H1 (cell line): Measurements from ENCODE around the gene ALDH5A1. TPM values are rescaled to one million over a fixed set of nuclear protein-coding genes. Genes with fewer than 3 reads are reported as not detected.

ENCODE experiments used
- CTCF ChIA-PET: fragments of 300-600 bp; sonication (Branson Sonifier 250); formaldehyde crosslinking; loops from one replicate; lab custom pipeline; 2021; ENCODE audit not compliant: partially characterized antibody; lab: Charles Lee
- POLR2A ChIA-PET: fragments of 300-600 bp; sonication (Branson Sonifier 250); formaldehyde crosslinking; loops from one replicate; lab custom pipeline; 2021; ENCODE audit warnings: inconsistent platforms; ENCODE audit not compliant: partially characterized antibody; lab: Charles Lee
- DNase-seq, 2 experiments: peaks; one replicate each; pipeline versions ENCODE4 v3.0.0 to v3.0.0-alpha.2; 2010 to 2022; ENCODE audit warnings: low spot score in 2 of 2, low read depth in 1 of 2, mixed read lengths in 1 of 2
- FAIRE-seq: peaks from 2 replicates; lab custom pipeline; 2011; peaks lifted over from hg19 to GRCh38; lab: Jason Lieb, UNC
- H2AFZ ChIP-seq: 2 replicates; pipeline ENCODE4 v1.8.1; 2012; ENCODE audit warnings: low read length, inconsistent platforms
- H2AK5ac ChIP-seq: 2 replicates; pipeline ENCODE4 v1.6.1; 2013; ENCODE audit warnings: low read depth, low read length
- H2BK120ac ChIP-seq: replicated peaks from 2 replicates; pipeline ENCODE3; 2013; ENCODE audit warnings: low read depth, low read length, inconsistent platforms
- H2BK12ac ChIP-seq: 2 replicates; pipeline ENCODE4 v1.6.1; 2013; ENCODE audit warnings: low read depth, low read length
- H2BK15ac ChIP-seq: 2 replicates; pipeline ENCODE4 v1.6.1; 2013; ENCODE audit warnings: low read length
- H2BK20ac ChIP-seq: 2 replicates; pipeline ENCODE4 v1.6.1; 2013; ENCODE audit warnings: low read length
- H2BK5ac ChIP-seq: 2 replicates; pipeline ENCODE4 v1.6.1; 2013; ENCODE audit warnings: low read depth, low read length
- H3K14ac ChIP-seq: 2 replicates; pipeline ENCODE4 v1.6.1; 2013; ENCODE audit warnings: inconsistent platforms; ENCODE audit not compliant: insufficient read length
- H3K18ac ChIP-seq: 2 replicates; pipeline ENCODE4 v1.6.1; 2013; ENCODE audit warnings: low read length; ENCODE audit errors: extremely low read depth
- H3K23ac ChIP-seq: 2 replicates; pipeline ENCODE4 v1.6.1; 2013; ENCODE audit warnings: inconsistent platforms; ENCODE audit not compliant: insufficient read length
- H3K23me2 ChIP-seq: 2 replicates; pipeline ENCODE4 v1.6.1; 2013; ENCODE audit warnings: low read depth, low read length
- H3K27ac ChIP-seq: 2 replicates; pipeline ENCODE4 v1.6.1; 2011; ENCODE audit warnings: low read depth, low read length, inconsistent platforms
- H3K27me3 ChIP-seq, 4 experiments: replicated peaks in 1 of 4; 1 replicate in 1 of 4; 2 replicates in 3 of 4; pipeline versions ENCODE4 v1.6.1 to v1.8.1; 2011 to 2013; ENCODE audit warnings: low read length in 3 of 4, mild to moderate bottlenecking in 3 of 4, inconsistent platforms in 2 of 4, mixed read lengths in 2 of 4, moderate library complexity in 1 of 4; ENCODE audit not compliant: control insufficient read depth in 3 of 4, insufficient read depth in 3 of 4; ENCODE audit errors: extremely low read depth in 1 of 4
- H3K36me3 ChIP-seq, 4 experiments: 2 replicates each; pipeline versions ENCODE4 v1.6.1 to v1.8.1; 2011 to 2013; ENCODE audit warnings: mild to moderate bottlenecking in 4 of 4, low read length in 3 of 4, moderate library complexity in 2 of 4, control low read depth in 1 of 4, inconsistent platforms in 1 of 4; ENCODE audit not compliant: insufficient read depth in 4 of 4, control insufficient read depth in 2 of 4
- H3K4ac ChIP-seq: replicated peaks from 2 replicates; pipeline ENCODE3; 2013; ENCODE audit warnings: low read length, low read depth, mixed read lengths, inconsistent platforms; ENCODE audit not compliant: insufficient read length
- H3K4me1 ChIP-seq, 4 experiments: replicated peaks in 1 of 4; 1 replicate in 1 of 4; 2 replicates in 3 of 4; pipeline versions ENCODE4 v1.6.1 to v1.8.1; 2011 to 2013; ENCODE audit warnings: low read length in 3 of 4, inconsistent platforms in 2 of 4, mixed read lengths in 1 of 4; ENCODE audit not compliant: insufficient read depth in 4 of 4, control insufficient read depth in 3 of 4
- H3K4me2 ChIP-seq, 2 experiments: 2 replicates each; pipeline versions ENCODE4 v1.6.1 to v1.8.1; 2011 to 2013; ENCODE audit warnings: low read depth in 2 of 2, low read length in 2 of 2, control low read depth in 1 of 2, inconsistent platforms in 1 of 2, mild to moderate bottlenecking in 1 of 2; ENCODE audit not compliant: insufficient read depth in 1 of 2
- H3K4me3 ChIP-seq, 4 experiments: fragments of 200-600, 300-600 bp in 1 of 4; sonication (generic), shearing (Covaris generic), sonication (Bioruptor Twin) in 1 of 4; 2 replicates each; pipeline versions ENCODE4 v1.5.1 to v1.8.1; 2011 to 2016; ENCODE audit warnings: low read length in 4 of 4, low read depth in 3 of 4, control low read depth in 2 of 4, inconsistent platforms in 2 of 4, mild to moderate bottlenecking in 2 of 4, mixed read lengths in 1 of 4, moderate library complexity in 1 of 4; ENCODE audit not compliant: insufficient read depth in 2 of 4; ENCODE audit errors: extremely low read depth in 1 of 4
- H3K56ac ChIP-seq: replicated peaks from 2 replicates; pipeline ENCODE3; 2013; ENCODE audit warnings: low read depth, mild to moderate bottlenecking, mixed read lengths, low read length, inconsistent platforms; ENCODE audit not compliant: insufficient read length
- H3K79me1 ChIP-seq: 2 replicates; pipeline ENCODE4 v1.6.1; 2013; ENCODE audit warnings: low read depth, low read length, control low read depth
- H3K79me2 ChIP-seq, 2 experiments: 2 replicates each; pipeline versions ENCODE4 v1.6.1 to v1.8.1; 2012 to 2013; ENCODE audit warnings: low read length in 2 of 2, mild to moderate bottlenecking in 2 of 2, inconsistent platforms in 1 of 2; ENCODE audit not compliant: insufficient read depth in 2 of 2, control insufficient read depth in 1 of 2
- H3K9ac ChIP-seq, 4 experiments: replicated peaks in 1 of 4; 1 replicate in 1 of 4; 2 replicates in 3 of 4; pipeline versions ENCODE4 v1.6.1 to v1.8.1; 2011 to 2013; ENCODE audit warnings: low read depth in 3 of 4, low read length in 3 of 4, control low read depth in 2 of 4, mild to moderate bottlenecking in 2 of 4, moderate library complexity in 2 of 4, inconsistent platforms in 1 of 4; ENCODE audit errors: extremely low read depth in 1 of 4
- H3K9me3 ChIP-seq, 2 experiments: 2 replicates each; pipeline versions ENCODE4 v1.6.1 to v1.8.1; 2012 to 2013; ENCODE audit warnings: mild to moderate bottlenecking in 2 of 2, moderate library complexity in 2 of 2, control low read depth in 1 of 2, inconsistent platforms in 1 of 2, low read depth in 1 of 2, low read length in 1 of 2, mixed read lengths in 1 of 2; ENCODE audit not compliant: insufficient read depth in 2 of 2
- H4K20me1 ChIP-seq, 2 experiments: replicated peaks in 1 of 2; 2 replicates each; pipeline versions ENCODE3 to v1.8.1; 2011 to 2013; ENCODE audit warnings: inconsistent platforms in 2 of 2, low read length in 2 of 2, mild to moderate bottlenecking in 1 of 2; ENCODE audit not compliant: insufficient read depth in 2 of 2, control insufficient read depth in 1 of 2
- H4K5ac ChIP-seq: 2 replicates; pipeline ENCODE4 v1.6.1; 2013; ENCODE audit warnings: low read length, low read depth, mixed read lengths, inconsistent platforms; ENCODE audit not compliant: insufficient read length
- H4K8ac ChIP-seq: 2 replicates; pipeline ENCODE4 v1.8.0; 2013; ENCODE audit warnings: mild to moderate bottlenecking, moderate library complexity, low read length, inconsistent platforms; ENCODE audit not compliant: insufficient read depth; ENCODE audit errors: extremely low read depth
- H4K91ac ChIP-seq: replicated peaks from 2 replicates; pipeline ENCODE3; 2013; ENCODE audit warnings: low read length, mixed read lengths, inconsistent platforms; ENCODE audit not compliant: insufficient read length
- WGBS, 2 experiments: shearing (Covaris generic) in 1 of 2; methylation state at CpG; one replicate each; pipeline versions ENCODE4 v1.1.6 to v1.1.7; 2013 to 2015; ENCODE audit warnings: low lambda C conversion rate in 2 of 2, mixed read lengths in 2 of 2, inconsistent platforms in 1 of 2, low coverage in 1 of 2, missing lambda C conversion rate in 1 of 2; ENCODE audit not compliant: insufficient replicate concordance in 2 of 2, insufficient coverage in 1 of 2, insufficient read length in 1 of 2; ENCODE audit errors: extremely low coverage in 1 of 2, missing lambda C conversion rate in 1 of 2; 5-methylcytosine and 5-hydroxymethylcytosine counted together
- polyA plus RNA-seq, 7 experiments: library from polyadenylated mRNA; depleted of rRNA in 3 of 7; stranded (reverse) in 5 of 7; unstranded in 2 of 7; fragments of >200 nt in 5 of 7; fragments of 200-250 nt in 2 of 7; gene quantifications; 1 replicate in 5 of 7; 2 replicates in 1 of 7; 4 replicates in 1 of 7; pipeline versions ENCODE4 v1.2.1 to v1.2.3, GENCODE V29; 2011 to 2013; ENCODE audit warnings: missing spikeins in 2 of 7, mixed read lengths in 2 of 7
- total RNA-seq: library from RNA; stranded (reverse); fragmentation: NEBNext Ultra II Directional; extraction: Animal tissue kit (Norgen Biotek cat#: 25700); gene quantifications from 2 replicates; pipeline ENCODE4 v1.2.1, GENCODE V29; 2021

ALDH5A1 gene
- total and polyA plus RNA-seq, 2 of the 8 experiments (the other 6 are each of a cell fraction or from before 2014, with no cell fraction given): 1.5 to 2.4 TPM

DNA sequence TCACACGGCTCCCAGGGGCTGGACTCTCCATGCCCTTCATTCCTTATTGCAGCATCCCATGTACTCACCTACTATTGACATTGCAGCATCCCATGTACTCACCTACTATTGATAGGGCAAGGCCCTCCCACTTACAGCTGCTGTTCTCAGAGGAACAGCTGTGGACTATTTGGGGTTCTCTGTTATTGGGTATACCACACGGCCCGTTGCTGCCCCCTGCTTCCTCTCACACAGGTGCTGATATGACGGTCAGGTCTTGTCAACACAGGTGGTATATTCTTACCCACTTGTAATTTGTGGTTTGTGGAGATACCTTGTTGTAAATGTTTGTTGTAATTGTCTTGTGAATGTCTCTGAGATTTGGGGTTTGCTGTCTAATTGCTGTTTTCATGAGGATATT is 18.8 kb downstream of the ALDH5A1 start:
- Histone ChIP-seq H2AK5ac (no peak overlapping the region), H3K79me2 (no peaks in the 10 kb centered on the region), H3K79me1 (no peaks in the 10 kb centered on the region), H3K9me3 (no peaks in the 10 kb centered on the region), H4K5ac (no peak overlapping the region), H4K91ac (no peak overlapping the region), H2BK20ac (no peak overlapping the region), H3K56ac (no peak overlapping the region), H4K8ac (no peak overlapping the region), H3K23me2 (no peaks in the 10 kb centered on the region), H3K27me3 (no peaks in the 10 kb centered on the region), H4K20me1 (no peaks in the 10 kb centered on the region), H3K23ac (no peak overlapping the region), H2BK5ac (no peak overlapping the region), H3K14ac (no peak overlapping the region), H3K9ac (no peak overlapping the region), H3K27ac (no peak overlapping the region), H2BK120ac (no peak overlapping the region), H3K4me1 (no peaks in the 10 kb centered on the region), H3K36me3 (no peaks in the 10 kb centered on the region), H2AFZ (no peak overlapping the region), H3K18ac (no peak overlapping the region), H3K4ac (no peak overlapping the region), H3K4me3 (no peak overlapping the region), H2BK12ac (no peak overlapping the region), H3K4me2 (no peak overlapping the region), H2BK15ac (no peak overlapping the region)
- FAIRE-seq (no peak), DNase-seq (no peak)
- CTCF ChIA-PET: interaction anchor here (0.9 to 1.5 kb wide), 4 partner anchors 9 to 75 kb away, joined by 3 to 5 read pairs (median 4); partner anchors contain the start of gene ALDH5A1
- 88% methylated on average over 4 of the region's 4 CpGs; no CpG with 5 or more reads in 1 of the 2 experiments for WGBS, 2 experiments
- POLR2A ChIA-PET: no interaction called here
